ENCODE measurements around the gene LTBP1. TPM values are rescaled to one million over a fixed set of nuclear protein-coding genes. Genes with fewer than 3 reads are reported as not detected.
"Not testable (repeated sequence)": the region's sequence is repeated elsewhere in the genome, so short reads cannot be mapped to it uniquely, and the experiment has no call there.

Gene LTBP1
- total RNA-seq, 2 experiments from 2014 or later: 0.37 to 0.50 TPM

DNA sequence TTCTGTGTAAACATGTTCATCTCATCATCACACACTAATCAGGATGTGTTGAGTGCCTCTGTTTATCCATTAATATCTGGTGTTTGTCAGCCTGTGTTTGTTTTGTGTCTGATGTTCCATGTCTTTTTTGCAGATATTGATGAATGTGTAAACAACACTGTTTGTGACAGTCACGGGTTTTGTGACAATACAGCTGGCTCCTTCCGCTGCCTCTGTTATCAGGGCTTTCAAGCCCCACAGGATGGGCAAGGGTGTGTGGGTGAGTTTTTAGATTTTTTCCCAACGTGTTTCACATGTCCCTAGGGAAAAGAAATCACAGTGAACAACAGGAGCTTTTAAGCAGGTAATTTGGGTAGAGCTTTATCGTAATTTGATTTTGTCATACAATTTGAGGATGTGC, 396.0 kb downstream of the LTBP1 start:
- Mint-ChIP-seq H3K4me3 (no peak overlapping the region), H3K9me3 (ENCODE audit: low read depth) (no peaks in the 10 kb centered on the region), H3K27ac (no peak overlapping the region), H3K36me3 (no peaks in the 10 kb centered on the region), H3K27me3 (peaks cover 13% of the 10 kb centered on the region), H3K4me1 (peaks cover 13% of the 10 kb centered on the region)
- ATAC-seq: no peak
- no peak for DNase-seq
- CTCF ChIA-PET: no interaction called here

DNA sequence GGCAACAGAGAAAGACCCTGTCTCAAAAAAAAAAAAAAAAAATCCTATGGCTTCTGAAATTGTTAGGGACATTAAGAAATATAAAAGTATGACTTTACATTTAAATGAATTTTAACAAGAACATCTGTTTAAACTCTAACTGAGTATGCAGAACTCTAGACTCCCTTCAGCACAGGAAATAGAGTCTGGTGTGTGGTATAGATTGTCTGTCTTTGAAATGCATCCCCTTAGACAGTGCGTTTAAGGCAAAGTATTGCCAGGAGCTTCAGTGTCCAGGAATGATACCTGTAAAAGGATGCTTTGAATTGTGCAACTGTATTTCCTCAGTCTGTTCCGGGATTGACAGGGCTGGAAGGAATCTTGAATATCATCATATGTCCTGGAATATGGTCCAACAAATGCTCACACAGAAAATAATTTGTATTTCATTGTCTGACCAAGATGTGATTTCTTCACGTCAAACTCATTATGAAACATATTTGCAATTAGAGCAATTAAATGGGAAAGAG, 396.7 kb downstream of the LTBP1 start:
- CTCF ChIA-PET: no interaction called here
- ATAC-seq (no peak), DNase-seq (no peak)
- no peak overlapping the region for H3K27ac Mint-ChIP-seq
- no peak overlapping the region for H3K4me3 Mint-ChIP-seq
- peaks cover 13% of the 10 kb centered on the region for H3K27me3 Mint-ChIP-seq
- no peaks in the 10 kb centered on the region for H3K9me3 Mint-ChIP-seq (ENCODE audit: low read depth)
- no peaks in the 10 kb centered on the region for H3K36me3 Mint-ChIP-seq
- peaks cover 13% of the 10 kb centered on the region for H3K4me1 Mint-ChIP-seq

DNA sequence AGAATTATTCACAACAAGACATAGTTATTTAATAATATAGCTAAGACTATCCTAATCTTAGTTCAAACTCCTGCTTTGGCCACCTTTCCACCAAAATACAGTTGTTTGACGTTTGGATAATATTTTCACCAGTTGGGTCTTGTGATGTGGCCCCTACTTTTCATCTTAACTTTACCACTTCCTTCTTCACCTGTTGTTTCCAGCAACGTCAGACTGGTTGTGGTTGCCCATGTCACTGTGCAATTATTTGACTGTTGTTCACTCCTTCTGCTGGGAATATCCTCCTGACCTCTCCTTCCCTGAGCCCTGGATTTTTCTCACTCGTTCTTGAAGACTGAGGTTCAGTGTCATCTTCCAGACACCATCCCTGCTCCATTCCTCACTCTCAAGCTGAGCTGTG, 397.5 kb downstream of the LTBP1 start:
- DNase-seq (no peak), ATAC-seq (no peak)
- Mint-ChIP-seq H3K9me3 (ENCODE audit: low read depth) (no peaks in the 10 kb centered on the region), H3K27ac (no peak overlapping the region), H3K27me3 (peaks cover 10% of the 10 kb centered on the region), H3K4me3 (no peak overlapping the region), H3K4me1 (peaks cover 13% of the 10 kb centered on the region), H3K36me3 (no peaks in the 10 kb centered on the region)
- CTCF ChIA-PET: no interaction called here

DNA sequence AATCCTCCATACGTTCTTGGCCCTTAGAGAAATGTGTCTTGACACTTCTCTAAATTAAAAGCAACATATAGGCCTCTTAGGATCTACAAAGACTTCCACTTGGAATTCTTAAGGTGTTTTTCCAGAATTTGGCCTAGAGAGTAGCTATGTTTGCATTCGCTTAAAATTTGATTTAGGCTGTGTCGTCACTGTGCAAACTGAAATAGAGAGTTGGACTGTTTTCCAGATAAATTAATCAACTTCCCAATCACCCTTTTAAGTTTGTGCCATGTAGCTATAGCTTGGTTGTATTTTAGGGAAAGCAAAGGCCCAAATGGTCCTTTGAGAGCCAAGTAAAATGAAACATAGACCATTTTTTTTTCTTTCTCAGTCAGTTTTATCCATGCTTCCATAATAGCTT, 401.1 kb downstream of the LTBP1 start:
- ATAC-seq (no peak), DNase-seq (no peak)
- CTCF ChIA-PET: no interaction called here
- H3K27ac Mint-ChIP-seq: no peak overlapping the region
- H3K9me3 Mint-ChIP-seq (ENCODE audit: low read depth): no peaks in the 10 kb centered on the region
- H3K27me3 Mint-ChIP-seq: peaks cover 4% of the 10 kb centered on the region
- H3K4me3 Mint-ChIP-seq: no peak overlapping the region
- peaks cover 11% of the 10 kb centered on the region for H3K4me1 Mint-ChIP-seq
- no peaks in the 10 kb centered on the region for H3K36me3 Mint-ChIP-seq

DNA sequence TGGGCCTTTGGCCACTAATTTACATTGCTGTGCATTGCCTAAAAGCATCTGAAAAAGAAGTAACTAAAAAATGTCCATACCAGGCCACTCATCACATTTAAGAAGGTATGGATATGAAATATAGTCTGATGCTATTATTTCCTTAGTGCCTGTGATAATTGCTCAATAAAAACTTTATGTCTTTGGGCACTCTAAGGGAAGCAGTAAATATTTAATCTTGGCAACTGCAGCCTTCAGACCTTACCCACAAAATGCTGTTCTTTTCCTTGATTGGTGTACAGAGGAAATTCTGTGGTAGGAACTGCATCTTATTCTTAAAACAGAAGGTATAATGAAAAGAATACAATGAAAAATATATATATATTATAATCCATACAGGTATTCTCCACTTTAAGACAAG, 403.9 kb downstream of the LTBP1 start:
- CTCF ChIA-PET: no interaction called here

DNA sequence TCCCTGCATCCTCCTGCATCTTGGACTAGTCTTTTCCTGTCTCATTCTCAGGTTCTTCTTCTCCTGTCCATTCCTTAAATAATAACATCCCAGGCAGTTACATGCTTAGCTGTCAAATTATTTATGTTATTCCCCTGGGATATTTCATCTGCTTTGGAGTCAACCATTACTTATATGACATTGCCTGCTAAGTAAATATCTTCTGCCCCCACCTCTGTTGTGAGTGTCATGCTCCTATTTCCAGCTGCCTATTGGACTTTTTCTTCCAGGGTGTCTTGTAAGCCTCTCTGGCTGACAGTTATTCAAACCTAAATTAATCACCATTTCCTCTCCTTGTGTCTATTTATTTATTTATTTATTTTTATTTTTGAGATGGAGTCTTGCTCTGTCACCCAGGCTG, 405.0 kb downstream of the LTBP1 start:
- H3K9me3 Mint-ChIP-seq (ENCODE audit: low read depth): peaks cover 14% of the 10 kb centered on the region
- H3K27me3 Mint-ChIP-seq: peaks cover 4% of the 10 kb centered on the region
- H3K27ac Mint-ChIP-seq: no peak overlapping the region
- H3K4me3 Mint-ChIP-seq: no peak overlapping the region
- H3K36me3 Mint-ChIP-seq: peaks cover 10% of the 10 kb centered on the region
- DNase-seq (no peak), ATAC-seq (no peak)
- CTCF ChIA-PET: no interaction called here
- H3K4me1 Mint-ChIP-seq: no peaks in the 10 kb centered on the region

More for the DNA sequence above, 403.9 kb downstream of the LTBP1 start:
- Mint-ChIP-seq H3K9me3 (ENCODE audit: low read depth) (peaks cover 7% of the 10 kb centered on the region), H3K36me3 (peaks cover 4% of the 10 kb centered on the region), H3K4me1 (no peaks in the 10 kb centered on the region), H3K4me3 (no peak overlapping the region), H3K27ac (no peak overlapping the region), H3K27me3 (peaks cover 4% of the 10 kb centered on the region)
- no peak for DNase-seq
- ATAC-seq: no peak

DNA sequence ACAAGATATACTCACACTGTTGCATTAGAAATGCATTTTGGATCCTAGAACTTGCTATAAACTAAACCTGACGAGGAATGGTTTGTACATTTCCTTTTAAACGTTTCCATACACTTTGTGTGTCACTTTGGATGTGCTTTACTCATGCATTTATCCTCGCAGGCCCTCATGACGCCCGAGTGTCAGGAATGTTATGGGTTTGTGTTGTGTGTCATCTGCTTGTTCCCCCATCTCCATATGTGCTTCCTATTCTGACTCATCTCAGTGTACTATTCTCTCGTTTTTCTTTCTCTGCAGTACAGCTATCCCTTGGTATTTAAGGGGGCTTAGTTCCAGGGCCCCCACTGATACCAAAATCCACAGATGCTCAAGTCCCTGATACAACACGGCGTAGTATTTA, 408.2 kb downstream of the LTBP1 start:
- Mint-ChIP-seq H3K27me3 (peaks cover 4% of the 10 kb centered on the region), H3K4me3 (no peak overlapping the region), H3K27ac (no peak overlapping the region), H3K36me3 (peaks cover 11% of the 10 kb centered on the region), H3K9me3 (ENCODE audit: low read depth) (peaks cover 15% of the 10 kb centered on the region), H3K4me1 (no peaks in the 10 kb centered on the region)
- ATAC-seq: no peak
- no peak for DNase-seq
- CTCF ChIA-PET: no interaction called here

DNA sequence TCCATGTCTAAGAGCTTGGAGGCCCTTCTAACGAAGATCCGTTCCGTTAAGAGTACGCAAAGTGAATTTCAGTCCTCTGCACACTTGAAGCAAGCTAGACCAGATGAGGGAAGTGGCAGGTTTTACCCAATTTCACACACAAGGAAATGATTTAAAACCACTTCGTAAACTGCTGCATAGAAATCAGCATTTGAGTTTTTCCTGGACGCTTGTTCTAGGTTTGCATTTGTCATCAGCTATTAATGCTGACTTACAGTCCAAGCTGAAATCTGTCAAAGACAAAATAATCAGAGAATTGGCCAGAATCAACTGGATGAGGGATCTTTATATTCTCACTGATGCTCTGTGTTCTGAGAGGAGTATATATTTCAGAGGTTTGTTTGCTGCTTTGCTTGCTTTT, 412.1 kb downstream of the LTBP1 start:
- Mint-ChIP-seq H3K4me1 (no peaks in the 10 kb centered on the region), H3K27ac (no peak overlapping the region), H3K4me3 (no peak overlapping the region), H3K36me3 (peaks cover 13% of the 10 kb centered on the region), H3K27me3 (peaks cover 5% of the 10 kb centered on the region), H3K9me3 (ENCODE audit: low read depth) (peaks cover 15% of the 10 kb centered on the region)
- CTCF ChIA-PET: no interaction called here
- DNase-seq: no peak
- ATAC-seq: no peak

DNA sequence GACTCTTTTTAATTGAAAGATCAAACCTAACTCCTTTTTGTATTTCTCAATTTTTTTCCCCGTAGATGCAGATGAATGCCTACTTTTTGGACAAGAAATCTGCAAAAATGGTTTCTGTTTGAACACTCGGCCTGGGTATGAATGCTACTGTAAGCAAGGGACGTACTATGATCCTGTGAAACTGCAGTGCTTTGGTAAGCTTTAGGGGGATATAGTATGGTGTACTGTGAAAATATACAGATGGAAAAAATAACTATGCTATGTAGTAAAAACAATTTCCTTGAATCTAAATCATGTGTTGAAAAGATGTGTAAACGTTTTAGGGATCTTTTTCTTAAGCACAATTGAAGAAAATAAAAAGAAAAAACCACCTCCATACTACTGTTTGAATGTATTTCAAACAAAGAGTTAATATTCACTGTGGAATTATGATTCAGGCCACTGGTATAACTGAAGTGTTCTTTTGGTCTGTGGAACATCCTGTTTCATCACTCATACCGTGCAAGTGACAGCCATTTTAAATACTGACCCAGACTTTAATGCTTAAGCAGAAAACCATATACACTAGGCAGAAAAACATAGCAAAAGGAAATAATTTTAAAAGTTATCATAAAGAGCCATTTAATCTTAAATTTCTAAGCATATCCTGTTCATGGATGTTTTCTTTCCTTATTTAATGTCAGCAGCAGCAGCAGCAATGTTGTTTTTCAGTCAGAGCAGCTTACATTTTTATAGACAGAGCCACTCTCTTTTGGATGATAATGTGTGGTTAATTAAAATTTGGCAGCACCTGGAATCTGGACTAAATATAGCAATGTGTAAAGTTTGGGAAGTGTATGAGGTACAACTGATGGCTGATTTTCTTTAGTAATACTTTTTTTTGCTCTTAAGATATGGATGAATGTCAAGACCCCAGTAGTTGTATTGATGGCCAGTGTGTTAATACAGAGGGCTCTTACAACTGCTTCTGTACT, 416.9 kb downstream of the LTBP1 start:
- Mint-ChIP-seq H3K27me3 (peaks cover 13% of the 10 kb centered on the region), H3K36me3 (peaks cover 2% of the 10 kb centered on the region), H3K27ac (no peak overlapping the region), H3K4me3 (no peak overlapping the region), H3K9me3 (ENCODE audit: low read depth) (no peaks in the 10 kb centered on the region), H3K4me1 (no peaks in the 10 kb centered on the region)
- ATAC-seq (no peak), DNase-seq (no peak)
- CTCF ChIA-PET: no interaction called here

DNA sequence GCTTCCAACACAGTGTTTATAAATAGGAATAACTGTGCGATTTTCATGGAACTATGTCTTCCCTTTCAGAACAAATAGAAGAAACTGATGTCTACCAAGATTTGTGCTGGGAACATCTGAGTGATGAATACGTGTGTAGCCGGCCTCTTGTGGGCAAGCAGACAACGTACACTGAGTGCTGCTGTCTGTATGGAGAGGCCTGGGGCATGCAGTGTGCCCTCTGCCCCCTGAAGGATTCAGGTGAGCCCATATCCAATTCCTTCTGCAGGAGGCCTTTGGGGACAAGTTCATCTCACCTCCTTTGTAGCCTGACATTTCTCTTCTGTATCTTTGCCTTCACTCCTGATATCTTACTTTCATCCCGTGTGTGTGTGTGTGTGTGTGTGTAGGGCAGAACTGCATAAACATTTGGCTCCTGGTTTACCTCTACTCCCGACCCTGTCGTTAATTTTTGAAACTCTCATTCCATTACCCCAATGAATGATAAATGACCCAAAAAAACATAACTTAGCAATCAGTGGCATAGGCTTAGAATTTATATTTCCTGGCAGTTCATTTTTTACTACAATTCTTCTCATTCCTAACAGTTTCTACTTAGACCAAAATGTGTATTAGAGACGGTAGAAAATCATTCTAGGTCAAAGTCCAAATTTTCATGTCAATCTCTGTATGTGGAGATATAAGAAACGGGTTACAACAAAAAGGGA, 418.7 kb downstream of the LTBP1 start:
- H3K9me3 Mint-ChIP-seq (ENCODE audit: low read depth): no peaks in the 10 kb centered on the region
- DNase-seq (no peak), ATAC-seq (no peak)
- no peak overlapping the region for H3K27ac Mint-ChIP-seq
- H3K4me3 Mint-ChIP-seq: no peak overlapping the region
- peaks cover 13% of the 10 kb centered on the region for H3K27me3 Mint-ChIP-seq
- CTCF ChIA-PET: no interaction called here
- H3K4me1 Mint-ChIP-seq: no peaks in the 10 kb centered on the region
- peaks cover 2% of the 10 kb centered on the region for H3K36me3 Mint-ChIP-seq

DNA sequence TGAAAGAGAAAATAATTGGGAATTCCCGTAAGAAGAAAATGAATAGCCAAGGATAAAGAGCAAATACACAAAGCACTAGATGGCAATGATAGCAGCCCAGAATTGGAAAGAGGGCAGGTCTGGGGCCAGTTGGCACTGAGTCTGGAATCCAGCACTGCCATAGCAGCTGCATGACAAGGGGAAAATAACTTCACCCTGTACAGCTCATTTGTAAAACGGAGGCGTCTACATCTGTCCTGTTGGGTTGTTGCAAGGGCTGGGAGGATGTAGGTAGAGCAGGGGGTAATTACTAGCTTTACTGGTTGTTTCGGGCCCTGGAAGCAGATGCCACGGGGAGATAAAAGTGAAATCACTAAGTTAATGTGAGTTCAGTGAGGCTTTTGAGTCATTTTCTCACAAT, 419.7 kb downstream of the LTBP1 start:
- DNase-seq (no peak), ATAC-seq (no peak)
- Mint-ChIP-seq H3K36me3 (peaks cover 2% of the 10 kb centered on the region), H3K4me1 (no peaks in the 10 kb centered on the region), H3K9me3 (ENCODE audit: low read depth) (no peaks in the 10 kb centered on the region), H3K4me3 (no peak overlapping the region), H3K27me3 (peaks cover 13% of the 10 kb centered on the region), H3K27ac (no peak overlapping the region)
- CTCF ChIA-PET: interaction anchor here (0.8 kb wide), 1 partner anchor 45 kb away, joined by 3 read pairs; no protein-coding TSS in a partner anchor

DNA sequence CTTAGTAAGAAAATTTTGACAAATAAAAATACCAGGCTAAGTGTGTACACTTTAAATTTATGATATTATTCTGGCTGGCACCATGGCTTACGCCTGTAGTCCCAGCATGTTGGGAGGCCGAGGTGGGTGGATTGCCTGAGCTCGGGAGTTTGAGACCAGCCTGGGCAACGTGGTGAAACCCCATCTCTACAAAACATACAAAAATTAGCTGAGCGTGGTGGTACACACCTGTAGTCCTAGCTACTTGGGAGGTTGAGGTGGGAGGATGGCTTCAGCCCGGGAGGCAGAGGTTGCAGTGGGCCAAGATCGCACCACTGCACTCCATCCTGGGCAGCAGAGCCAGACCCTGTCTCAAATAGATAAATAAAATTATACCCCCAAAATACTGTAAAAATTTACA, 421.8 kb downstream of the LTBP1 start:
- DNase-seq; H3K27me3 Mint-ChIP-seq; H3K9me3 Mint-ChIP-seq (ENCODE audit: low read depth); ATAC-seq; CTCF ChIA-PET; H3K4me3 Mint-ChIP-seq; H3K27ac Mint-ChIP-seq; H3K36me3 Mint-ChIP-seq; H3K4me1 Mint-ChIP-seq: not testable (repeated sequence)

DNA sequence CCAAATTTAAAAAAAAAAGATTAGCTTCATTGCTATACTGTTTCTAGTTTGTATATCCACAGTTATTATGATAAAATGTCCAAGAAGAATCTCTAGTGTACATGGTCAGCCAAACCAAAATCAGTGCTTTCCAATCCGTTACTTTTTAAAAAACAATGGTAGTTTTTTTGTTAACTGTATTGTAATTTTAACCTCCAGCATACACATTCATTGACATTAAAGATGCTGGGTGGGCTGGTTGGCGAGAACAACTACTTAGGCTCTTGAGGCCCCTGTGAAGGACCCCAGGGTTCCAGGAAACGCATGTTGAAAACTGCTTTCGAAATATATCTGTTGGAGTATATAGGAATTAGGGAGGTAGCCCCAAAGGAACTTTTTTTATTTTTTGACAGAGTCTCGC, 422.4 kb downstream of the LTBP1 start:
- CTCF ChIA-PET: no interaction called here
- Mint-ChIP-seq H3K27ac (no peak overlapping the region), H3K4me1 (no peaks in the 10 kb centered on the region), H3K27me3 (peaks cover 8% of the 10 kb centered on the region), H3K4me3 (no peak overlapping the region), H3K9me3 (ENCODE audit: low read depth) (no peaks in the 10 kb centered on the region), H3K36me3 (no peaks in the 10 kb centered on the region)
- DNase-seq (no peak), ATAC-seq (no peak)
